ENCODE data around the gene TBC1D21. TPM values are rescaled to one million over a fixed set of nuclear protein-coding genes. Genes with fewer than 3 reads are reported as not detected.

TBC1D21 gene
- total RNA-seq, 1 donor from 2014 or later = not detected

- Mint-ChIP-seq H3K27me3 (peaks cover 17% of the 10 kb centered on the region), H3K4me3 (ENCODE audit: low read depth) (no peak overlapping the region), H3K4me1 (ENCODE audit: low read depth) (no peaks in the 10 kb centered on the region), H3K36me3 (ENCODE audit: insufficient read depth) (no peaks in the 10 kb centered on the region), H3K9me3 (ENCODE audit: low read depth) (no peaks in the 10 kb centered on the region), H3K27ac (no peak overlapping the region)
- TF ChIP-seq CTCF (IDR thresholded peaks at IDR 0.05; ENCODE audit: unreplicated experiment) = no peak
- DNase-seq (ENCODE audit: low spot score, unreplicated experiment) = no peak
Measured at GRCh38 chr15:73906346-73907034, 33.1 kb downstream of the TBC1D21 start.

- Mint-ChIP-seq H3K27ac (no peak overlapping the region), H3K36me3 (ENCODE audit: insufficient read depth) (no peaks in the 10 kb centered on the region), H3K4me3 (ENCODE audit: low read depth) (no peak overlapping the region), H3K27me3 (peaks cover 17% of the 10 kb centered on the region), H3K9me3 (ENCODE audit: low read depth) (no peaks in the 10 kb centered on the region), H3K4me1 (ENCODE audit: low read depth) (no peaks in the 10 kb centered on the region)
- TF ChIP-seq CTCF (IDR thresholded peaks at IDR 0.05; ENCODE audit: unreplicated experiment) = no peak
- DNase-seq (ENCODE audit: low spot score, unreplicated experiment) = no peak
Measured at GRCh38 chr15:73907035-73907408, 33.7 kb downstream of the TBC1D21 start.

GRCh38 chr15:73908030-73908821, 34.9 kb downstream of the TBC1D21 start:
- Mint-ChIP-seq H3K27ac (no peak overlapping the region), H3K36me3 (ENCODE audit: insufficient read depth) (no peaks in the 10 kb centered on the region), H3K27me3 (peaks cover 10% of the 10 kb centered on the region), H3K4me3 (ENCODE audit: low read depth) (no peak overlapping the region), H3K4me1 (ENCODE audit: low read depth) (no peaks in the 10 kb centered on the region), H3K9me3 (ENCODE audit: low read depth) (no peaks in the 10 kb centered on the region)
- peak; percentile 93 for TF ChIP-seq CTCF (IDR thresholded peaks at IDR 0.05; ENCODE audit: unreplicated experiment)
- DNase-seq (ENCODE audit: low spot score, unreplicated experiment) = peak; percentile 81

GRCh38 chr15:73908822-73909122, 35.4 kb downstream of the TBC1D21 start:
- no peaks in the 10 kb centered on the region for H3K36me3 Mint-ChIP-seq (ENCODE audit: insufficient read depth)
- H3K4me1 Mint-ChIP-seq (ENCODE audit: low read depth) = no peaks in the 10 kb centered on the region
- no peak overlapping the region for H3K4me3 Mint-ChIP-seq (ENCODE audit: low read depth)
- no peaks in the 10 kb centered on the region for H3K9me3 Mint-ChIP-seq (ENCODE audit: low read depth)
- no peak for DNase-seq (ENCODE audit: low spot score, unreplicated experiment)
- no peak overlapping the region for H3K27ac Mint-ChIP-seq
- no peak for TF ChIP-seq CTCF (IDR thresholded peaks at IDR 0.05; ENCODE audit: unreplicated experiment)
- H3K27me3 Mint-ChIP-seq = peaks cover 10% of the 10 kb centered on the region

- Mint-ChIP-seq H3K36me3 (ENCODE audit: insufficient read depth) (no peaks in the 10 kb centered on the region), H3K27ac (no peak overlapping the region), H3K27me3 (peaks cover 10% of the 10 kb centered on the region), H3K9me3 (ENCODE audit: low read depth) (no peaks in the 10 kb centered on the region), H3K4me3 (ENCODE audit: low read depth) (no peak overlapping the region), H3K4me1 (ENCODE audit: low read depth) (no peaks in the 10 kb centered on the region)
- no peak for TF ChIP-seq CTCF (IDR thresholded peaks at IDR 0.05; ENCODE audit: unreplicated experiment)
- DNase-seq (ENCODE audit: low spot score, unreplicated experiment) = no peak
Measured at GRCh38 chr15:73909651-73910050, 36.3 kb downstream of the TBC1D21 start.

All from progenitor cell of endocrine pancreas (in vitro differentiated cells).